Hematopoietic multipotent progenitor cell treated with erythropoietin and hydrocortisone succinate and interleukin-3 and kit ligand, for 15 days (in vitro differentiated cells): ENCODE data around the gene IL1B.
"Not testable (repeated sequence)": the region's sequence is repeated elsewhere in the genome, so short reads cannot be mapped to it uniquely, and the experiment has no call there.

Experiments
- DNase-seq: peaks from one replicate; pipeline ENCODE4 v3.0.0-alpha.2; 2015; ENCODE audit warnings: low spot score

Gene IL1B

DNA sequence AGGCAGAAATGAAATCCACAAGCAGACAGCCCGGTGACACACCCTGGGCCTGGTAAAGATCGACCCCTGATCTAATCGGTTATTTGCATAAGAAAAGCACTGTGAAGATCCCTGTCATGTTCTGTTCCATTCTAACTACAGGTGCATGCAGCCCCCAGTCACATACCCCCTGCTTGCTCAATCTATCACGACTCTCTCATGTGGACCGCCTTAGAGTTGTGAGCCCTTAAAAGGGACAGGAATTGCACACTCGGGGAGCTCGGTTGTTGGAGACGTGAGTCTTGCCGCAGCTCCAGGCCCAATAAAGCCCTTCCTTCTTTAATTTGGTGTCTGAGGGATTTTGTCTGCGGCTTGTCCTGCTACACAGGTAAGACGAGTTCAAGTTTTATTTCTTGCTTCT is 13.4 kb upstream of the IL1B start:
- DNase-seq: no peak

- DNase-seq: no peak
Measured at GRCh38 chr2:112848833-112849232, 12.3 kb upstream of the IL1B start.

DNA sequence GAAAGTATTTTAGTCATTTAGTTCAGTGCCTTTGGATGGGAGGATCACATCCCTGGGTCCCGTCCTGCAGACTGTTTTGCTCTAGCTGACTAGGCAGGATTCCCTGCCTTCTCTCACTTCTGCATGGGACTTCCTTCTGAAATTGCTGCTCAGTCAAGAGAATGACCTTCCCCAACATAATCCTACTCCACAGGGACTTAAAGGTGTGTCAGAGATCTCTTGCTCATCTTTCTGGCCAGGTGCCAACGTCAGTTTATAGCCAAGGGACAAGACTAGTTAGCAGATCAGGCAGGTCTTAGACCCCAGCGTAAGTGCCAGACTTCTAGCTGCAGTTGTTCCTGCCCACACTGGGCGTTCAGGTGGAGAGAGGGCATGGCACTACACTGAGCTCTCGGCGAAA is 9.5 kb upstream of the IL1B start:
- peak; percentile 24 for DNase-seq

GRCh38 chr2:112843836-112844235 is 7.3 kb upstream of the IL1B start:
- no peak for DNase-seq

DNA sequence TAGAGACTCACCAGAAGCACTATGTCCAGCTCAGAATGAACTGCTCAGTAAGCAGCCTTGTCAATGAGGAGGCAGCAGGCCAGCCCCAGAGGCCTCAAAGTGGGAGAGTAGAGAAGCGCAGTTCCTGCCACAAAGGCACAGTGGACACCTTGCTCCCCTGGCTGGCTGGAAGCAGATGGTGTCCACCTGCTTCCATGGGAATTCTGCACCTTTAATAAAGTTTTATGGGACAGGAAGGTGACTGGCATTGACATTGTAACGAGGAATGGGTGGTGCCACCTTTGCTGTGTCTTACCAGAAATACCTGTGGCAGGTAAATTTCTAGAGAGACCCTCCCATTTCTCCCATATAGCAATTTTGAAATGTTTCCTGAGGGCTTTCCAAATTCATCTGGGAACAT is 6.7 kb upstream of the IL1B start:
- no peak for DNase-seq

DNA sequence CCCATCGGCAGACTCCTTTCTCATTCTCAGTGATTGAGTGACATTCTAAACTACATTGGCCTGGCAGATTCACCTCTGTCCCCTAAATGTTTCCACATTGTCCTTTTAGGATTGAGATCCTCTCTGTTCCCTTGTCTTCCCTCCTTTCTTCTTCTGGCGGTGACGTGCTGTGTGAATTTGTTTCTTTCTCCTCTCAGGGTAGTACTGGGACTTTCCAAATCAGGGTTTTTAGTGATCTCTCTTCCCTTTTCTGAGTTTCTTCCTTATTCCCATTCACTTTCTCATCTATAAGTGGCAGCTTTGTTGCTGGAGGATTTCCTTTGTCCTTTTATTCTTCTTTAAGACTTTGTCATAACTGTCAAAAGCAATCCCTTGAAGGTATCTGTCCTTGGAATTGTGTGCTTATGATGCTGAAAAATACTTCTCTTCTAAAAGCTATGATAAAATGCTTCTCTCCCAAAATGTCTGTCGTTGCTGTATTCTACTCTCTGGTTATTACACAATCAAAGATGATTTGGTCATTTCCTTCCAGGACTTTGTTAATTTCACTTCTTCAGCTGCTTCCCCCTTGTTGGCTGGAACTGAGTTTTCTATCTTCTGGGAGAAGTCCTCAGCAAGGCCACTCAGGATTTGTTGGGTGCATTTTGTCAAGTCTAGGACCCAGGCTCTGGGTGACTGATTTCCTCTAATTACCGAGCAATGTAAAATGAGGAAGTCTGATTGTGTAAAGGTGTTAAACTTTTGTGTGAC is 4.9 kb upstream of the IL1B start:
- DNase-seq: no peak

DNA sequence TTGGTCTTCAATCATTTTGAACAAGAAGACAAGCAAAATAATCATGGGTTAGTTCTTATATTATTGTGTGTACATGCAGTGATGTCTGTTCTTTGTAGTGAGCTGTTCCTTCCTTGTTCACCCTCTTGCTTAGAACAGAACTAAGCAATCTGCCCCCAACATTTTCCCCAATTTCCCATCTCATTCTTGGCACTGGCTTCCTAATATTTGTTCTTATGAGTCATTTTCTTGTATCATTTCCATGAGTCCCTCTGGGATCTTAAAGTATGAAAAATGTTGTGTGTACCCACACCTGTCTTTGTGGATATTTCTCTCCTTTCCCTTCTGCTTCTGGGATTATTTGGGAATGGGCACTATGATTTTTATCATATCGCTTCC is 3.5 kb upstream of the IL1B start:
- no peak for DNase-seq

DNA sequence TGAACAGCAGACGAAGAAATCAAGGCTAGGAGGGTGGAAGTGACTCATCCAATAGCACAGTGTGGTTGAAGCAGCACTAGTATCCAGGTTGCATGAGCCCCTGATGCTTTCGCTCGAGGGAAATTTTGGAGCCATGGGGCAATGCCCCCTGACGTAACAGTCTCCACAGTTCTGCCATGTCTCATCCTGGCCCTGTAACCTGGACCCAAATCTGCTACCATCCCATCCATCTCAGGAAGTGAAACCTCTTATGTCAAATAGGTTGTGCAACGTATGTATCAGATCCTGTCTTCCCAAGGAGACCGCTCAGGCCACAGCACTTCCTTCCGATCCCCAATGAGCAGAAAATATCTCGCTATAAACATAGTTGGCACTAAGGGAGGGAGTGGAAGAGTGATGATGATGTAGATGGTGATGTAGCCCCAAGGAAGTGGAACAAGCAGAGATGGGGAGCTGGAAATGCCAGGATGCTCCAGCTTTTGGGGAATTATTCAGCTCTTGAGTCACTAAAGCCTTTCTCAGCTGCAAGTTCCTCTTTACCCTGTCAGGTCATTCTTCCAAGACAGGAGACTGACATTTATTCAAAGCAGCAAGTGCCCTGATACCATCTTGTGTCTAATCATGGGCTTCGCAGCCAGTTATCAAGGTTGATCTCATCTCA is 3.0 kb upstream of the IL1B start:
- DNase-seq: no peak

- no peak for DNase-seq
Measured at GRCh38 chr2:112836163-112836560, 417 bp downstream of the IL1B start.

GRCh38 chr2:112835536-112836162 is 930 bp downstream of the IL1B start:
- DNase-seq: no peak

DNA sequence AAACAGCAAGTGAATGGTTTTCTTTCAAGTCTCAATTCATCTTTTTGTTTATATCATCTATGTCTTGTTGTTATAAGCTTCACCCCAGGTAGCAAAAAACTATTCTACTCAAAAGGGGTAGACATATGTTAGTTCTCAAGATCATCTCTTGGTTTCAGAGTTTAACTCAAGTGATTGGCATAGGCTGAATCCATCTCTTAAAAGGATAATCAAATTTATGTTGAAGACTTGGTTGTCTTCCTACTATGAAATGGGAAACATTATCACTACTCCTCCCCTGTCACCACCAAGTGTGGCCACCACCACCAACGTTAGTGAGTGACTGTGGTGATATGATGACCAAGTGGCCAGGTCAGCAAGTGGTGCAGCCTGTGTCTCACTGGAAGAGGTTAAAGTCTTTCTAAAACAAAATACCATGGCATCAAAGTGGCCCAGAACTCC is 1.5 kb downstream of the IL1B start:
- DNase-seq: no peak

GRCh38 chr2:112834396-112835037 is 2.1 kb downstream of the IL1B start:
- DNase-seq: no peak

- no peak for DNase-seq
Measured at GRCh38 chr2:112833976-112834375, 2.6 kb downstream of the IL1B start.

GRCh38 chr2:112833639-112833931 is 3.0 kb downstream of the IL1B start:
- DNase-seq: not testable (repeated sequence)

DNA sequence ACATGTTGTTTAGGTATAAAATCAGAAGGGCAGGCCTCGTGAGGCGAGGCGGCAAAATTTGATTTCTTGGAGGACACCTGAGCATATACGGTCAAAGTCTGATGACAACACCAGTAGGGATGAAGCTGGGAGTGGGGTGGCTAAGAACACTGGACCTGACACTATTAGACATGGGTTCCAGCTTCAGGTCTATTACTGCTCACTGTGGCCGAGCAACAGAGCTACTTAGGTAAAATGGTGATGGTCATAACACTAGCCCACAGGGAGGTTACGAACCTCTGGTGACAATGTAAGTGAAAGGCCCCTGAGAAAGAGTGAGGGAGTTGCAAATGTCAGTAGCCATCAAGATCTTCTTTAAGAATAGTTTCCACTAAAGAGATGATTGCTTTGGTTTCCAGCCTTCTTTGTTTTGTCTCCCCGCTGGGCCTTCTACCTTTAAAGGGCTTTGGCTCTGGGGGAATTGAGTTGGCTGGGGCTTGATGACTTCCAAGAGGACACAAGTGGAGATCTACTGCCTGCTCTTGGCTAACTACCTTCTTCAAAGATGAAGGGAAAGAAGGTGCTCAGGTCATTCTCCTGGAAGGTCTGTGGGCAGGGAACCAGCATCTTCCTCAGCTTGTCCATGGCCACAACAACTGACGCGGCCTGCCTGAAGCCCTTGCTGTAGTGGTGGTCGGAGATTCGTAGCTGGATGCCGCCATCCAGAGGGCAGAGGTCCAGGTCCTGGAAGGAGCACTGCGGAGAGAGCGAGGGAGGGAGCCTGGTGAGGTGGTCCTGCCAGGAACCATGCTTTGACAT is 3.5 kb downstream of the IL1B start:
- no peak for DNase-seq

GRCh38 chr2:112831946-112832840 is 4.4 kb downstream of the IL1B start:
- no peak for DNase-seq

DNA sequence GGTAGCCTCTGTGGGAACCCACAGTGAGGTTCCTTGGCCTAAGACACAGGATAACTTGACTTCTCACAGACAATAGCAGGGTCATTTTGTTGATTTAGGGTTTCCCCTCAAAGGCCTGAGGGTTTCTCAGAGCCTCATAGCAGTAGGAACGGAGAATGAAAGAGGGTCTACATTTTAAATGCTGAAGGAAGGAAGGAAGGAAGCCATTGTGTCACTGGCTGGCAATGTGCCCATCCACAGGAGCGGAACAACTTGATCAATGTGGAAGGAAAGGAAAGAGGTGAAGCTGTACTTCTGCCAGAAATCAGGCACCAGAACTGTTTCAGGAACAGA is 5.1 kb downstream of the IL1B start:
- no peak for DNase-seq

DNA sequence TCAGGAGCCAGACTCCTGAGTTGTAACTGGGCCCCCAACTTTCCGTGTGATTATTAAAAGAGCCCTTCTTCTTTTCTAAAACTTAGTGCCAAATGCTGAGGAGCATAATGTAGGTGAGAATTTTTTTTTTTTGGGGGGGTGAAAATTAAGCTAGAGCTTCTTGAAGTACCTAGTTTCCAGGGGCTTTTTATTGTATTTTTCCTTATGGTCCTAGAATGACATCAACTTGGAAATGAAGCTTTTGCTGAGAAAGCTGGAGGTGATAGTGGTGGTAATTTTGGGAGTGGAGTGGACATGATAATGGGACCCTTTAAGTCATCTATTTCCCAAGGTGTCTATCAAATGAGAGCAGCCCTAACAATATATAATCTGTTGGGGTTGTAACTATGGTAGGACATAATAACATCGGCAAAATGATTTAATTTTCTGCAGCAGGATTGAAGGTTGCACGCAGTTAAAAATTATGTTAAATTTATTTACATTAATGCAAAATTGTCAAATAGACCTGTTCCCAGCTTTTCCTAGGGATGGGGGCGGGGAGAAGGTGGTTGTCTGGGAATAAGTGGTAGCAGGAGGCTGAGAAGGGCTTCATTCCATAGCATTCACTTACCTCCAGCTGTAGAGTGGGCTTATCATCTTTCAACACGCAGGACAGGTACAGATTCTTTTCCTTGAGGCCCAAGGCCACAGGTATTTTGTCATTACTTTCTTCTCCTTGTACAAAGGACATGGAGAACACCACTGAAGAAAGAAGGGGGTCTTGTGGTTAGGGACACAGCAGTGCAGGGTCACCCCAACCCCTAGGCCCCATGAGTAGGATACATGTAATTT is 5.7 kb downstream of the IL1B start:
- DNase-seq: no peak

DNA sequence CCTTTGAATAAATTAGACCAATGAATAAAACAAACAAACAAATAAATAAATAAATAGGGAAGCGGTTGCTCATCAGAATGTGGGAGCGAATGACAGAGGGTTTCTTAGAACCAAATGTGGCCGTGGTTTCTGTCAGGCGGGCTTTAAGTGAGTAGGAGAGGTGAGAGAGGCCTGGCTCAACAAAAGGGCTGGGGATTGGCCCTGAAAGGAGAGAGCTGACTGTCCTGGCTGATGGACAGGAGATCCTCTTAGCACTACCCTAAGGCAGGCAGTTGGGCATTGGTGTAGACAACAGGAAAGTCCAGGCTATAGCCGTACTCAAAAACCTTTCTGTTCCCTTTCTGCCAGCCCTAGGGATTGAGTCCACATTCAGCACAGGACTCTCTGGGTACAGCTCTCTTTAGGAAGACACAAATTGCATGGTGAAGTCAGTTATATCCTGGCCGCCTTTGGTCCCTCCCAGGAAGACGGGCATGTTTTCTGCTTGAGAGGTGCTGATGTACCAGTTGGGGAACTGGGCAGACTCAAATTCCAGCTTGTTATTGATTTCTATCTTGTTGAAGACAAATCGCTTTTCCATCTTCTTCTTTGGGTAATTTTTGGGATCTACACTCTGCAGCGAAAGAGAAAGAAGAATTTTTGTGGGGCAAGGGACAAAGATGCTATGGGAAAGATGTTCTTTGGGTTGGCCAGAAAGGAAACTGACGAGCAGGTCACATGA is 6.5 kb downstream of the IL1B start:
- no peak for DNase-seq
